RWPE2 (cell line): ENCODE data around the gene MED15.
"Not testable (repeated sequence)": the region's sequence is repeated elsewhere in the genome, so short reads cannot be mapped to it uniquely, and the experiment has no call there.

Experiments
- ATAC-seq: fragments of 200-7000 bp; cut with Tn5 transposase; 3 replicates; pipeline ENCODE4 v1.9.1; 2021; ENCODE audit warnings: low read depth
- DNase-seq: peaks from one replicate; pipeline ENCODE4 v3.0.0-alpha.2; 2020; ENCODE audit warnings: low spot score
- H3K27ac ChIP-seq: fragments of 450-650 bp; 2 replicates; pipeline ENCODE4 v1.5.1; 2017; ENCODE audit warnings: mild to moderate bottlenecking; ENCODE audit not compliant: poor library complexity, severe bottlenecking
- H3K27me3 ChIP-seq: fragments of 250-450 bp; sonication (Bioruptor Pico); 2 replicates; pipeline ENCODE4 v1.5.1; 2021; ENCODE audit warnings: mild to moderate bottlenecking, moderate library complexity; ENCODE audit not compliant: insufficient read depth, poor library complexity, severe bottlenecking
- H3K36me3 ChIP-seq: fragments of 250-450 bp; sonication (Bioruptor Pico); 2 replicates; pipeline ENCODE4 v1.5.1; 2020; ENCODE audit warnings: low read depth, mild to moderate bottlenecking, moderate library complexity
- H3K4me1 ChIP-seq: fragments of 250-450 bp; sonication (Bioruptor Pico); 2 replicates; pipeline ENCODE4 v1.5.1; 2021; ENCODE audit warnings: mild to moderate bottlenecking, moderate library complexity; ENCODE audit not compliant: insufficient read depth, poor library complexity, severe bottlenecking
- H3K4me3 ChIP-seq: fragments of 250-450 bp; sonication (Bioruptor Pico); 2 replicates; pipeline ENCODE4 v1.5.1; 2021; ENCODE audit warnings: mild to moderate bottlenecking, moderate library complexity; ENCODE audit not compliant: severe bottlenecking
- H3K9me3 ChIP-seq: fragments of 250-450 bp; sonication (Bioruptor Pico); 2 replicates; pipeline ENCODE4 v1.5.1; 2021; ENCODE audit warnings: mild to moderate bottlenecking, moderate library complexity; ENCODE audit not compliant: severe bottlenecking
- TF ChIP-seq, protein P1 (sequence below): fragments of 450-650 bp; IDR thresholded peaks from one replicate; pipeline ENCODE4 v1.5.1; 2017; ENCODE audit warnings: mild to moderate bottlenecking, moderate library complexity; ENCODE audit not compliant: poor library complexity, severe bottlenecking

The MED15 gene

DNA sequence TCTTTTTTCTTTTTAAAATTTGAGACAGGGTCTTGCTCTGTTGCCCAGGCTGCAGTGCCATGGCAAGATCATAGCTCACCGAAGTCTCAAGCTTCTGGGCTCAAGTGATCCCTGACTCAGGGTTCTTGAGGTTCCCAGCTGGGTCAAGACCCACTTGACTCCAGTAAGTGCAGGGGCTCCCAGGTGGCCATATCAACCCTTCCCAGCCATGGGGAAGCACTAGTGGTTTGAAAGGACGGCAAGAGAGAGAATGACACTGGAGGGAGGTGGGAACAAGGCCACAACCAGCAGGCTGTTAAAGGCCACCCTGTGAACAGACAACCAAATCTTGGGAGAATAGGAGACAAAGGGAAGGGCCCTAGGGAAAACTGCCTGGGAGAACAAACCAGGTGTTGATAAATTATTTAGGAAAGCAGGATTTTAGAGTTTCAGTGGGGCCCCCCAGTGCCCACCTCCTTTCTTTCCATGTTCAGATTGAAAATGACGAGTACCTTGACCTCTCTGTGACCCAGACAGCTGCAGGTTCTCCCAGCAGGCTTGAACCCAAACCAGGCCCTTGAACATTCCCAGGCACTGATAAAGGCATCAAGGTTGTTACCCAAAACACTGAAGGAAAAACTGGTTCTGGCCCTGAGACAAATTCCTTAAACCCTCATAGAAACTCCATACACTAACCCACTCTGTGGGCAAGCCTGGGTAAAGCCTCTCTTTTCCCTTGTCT is 40.6 kb upstream of the MED15 start:
- H3K27me3 ChIP-seq = no peaks in the 10 kb centered on the region
- ATAC-seq (no peak), DNase-seq (no peak)
- no peak overlapping the region for H3K27ac ChIP-seq
- no peaks in the 10 kb centered on the region for H3K36me3 ChIP-seq
- H3K4me1 ChIP-seq = no peaks in the 10 kb centered on the region
- H3K4me3 ChIP-seq = no peak overlapping the region
- no peaks in the 10 kb centered on the region for H3K9me3 ChIP-seq
- TF ChIP-seq, protein P1, sequence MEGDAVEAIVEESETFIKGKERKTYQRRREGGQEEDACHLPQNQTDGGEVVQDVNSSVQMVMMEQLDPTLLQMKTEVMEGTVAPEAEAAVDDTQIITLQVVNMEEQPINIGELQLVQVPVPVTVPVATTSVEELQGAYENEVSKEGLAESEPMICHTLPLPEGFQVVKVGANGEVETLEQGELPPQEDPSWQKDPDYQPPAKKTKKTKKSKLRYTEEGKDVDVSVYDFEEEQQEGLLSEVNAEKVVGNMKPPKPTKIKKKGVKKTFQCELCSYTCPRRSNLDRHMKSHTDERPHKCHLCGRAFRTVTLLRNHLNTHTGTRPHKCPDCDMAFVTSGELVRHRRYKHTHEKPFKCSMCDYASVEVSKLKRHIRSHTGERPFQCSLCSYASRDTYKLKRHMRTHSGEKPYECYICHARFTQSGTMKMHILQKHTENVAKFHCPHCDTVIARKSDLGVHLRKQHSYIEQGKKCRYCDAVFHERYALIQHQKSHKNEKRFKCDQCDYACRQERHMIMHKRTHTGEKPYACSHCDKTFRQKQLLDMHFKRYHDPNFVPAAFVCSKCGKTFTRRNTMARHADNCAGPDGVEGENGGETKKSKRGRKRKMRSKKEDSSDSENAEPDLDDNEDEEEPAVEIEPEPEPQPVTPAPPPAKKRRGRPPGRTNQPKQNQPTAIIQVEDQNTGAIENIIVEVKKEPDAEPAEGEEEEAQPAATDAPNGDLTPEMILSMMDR = no peak

DNA sequence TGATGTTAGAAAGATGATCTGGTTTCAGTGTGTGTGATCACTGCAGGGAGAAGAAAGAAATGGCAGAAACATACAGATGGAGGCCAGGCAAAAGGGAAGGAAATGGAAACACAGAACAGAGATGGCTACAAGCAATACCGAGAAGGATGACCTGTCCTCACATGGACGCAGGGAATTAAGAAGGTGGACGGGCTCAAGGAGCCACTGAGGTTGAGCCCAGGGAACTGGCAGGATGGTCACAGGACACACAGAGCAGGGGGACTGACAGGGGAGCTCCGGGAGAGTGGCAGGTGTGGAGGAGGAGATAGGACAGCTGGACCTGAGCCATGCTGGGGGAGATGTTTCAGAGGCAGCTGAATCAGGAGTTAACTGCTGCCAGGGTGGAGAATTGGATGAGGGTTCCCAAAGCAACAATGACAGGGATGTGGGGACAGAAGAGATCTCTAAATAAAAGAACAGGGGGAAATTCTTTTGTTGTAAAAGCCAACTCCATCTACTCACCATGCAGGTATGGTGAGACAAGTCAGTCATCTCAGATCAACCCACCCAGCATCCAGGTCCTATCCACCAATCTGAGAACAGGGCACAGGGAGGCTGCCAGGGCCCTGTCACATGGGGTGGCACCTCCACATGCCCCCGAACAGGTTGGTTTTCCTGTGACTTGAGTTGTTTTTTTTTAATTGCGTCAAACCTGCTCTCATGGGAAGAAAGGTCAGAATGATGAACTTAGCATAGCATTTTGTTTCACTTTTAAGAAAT is 38.1 kb upstream of the MED15 start:
- H3K27me3 ChIP-seq = no peaks in the 10 kb centered on the region
- no peak overlapping the region for H3K27ac ChIP-seq
- no peaks in the 10 kb centered on the region for H3K4me1 ChIP-seq
- no peaks in the 10 kb centered on the region for H3K36me3 ChIP-seq
- DNase-seq (no peak), ATAC-seq (no peak)
- TF ChIP-seq, protein P1 = no peak
- H3K4me3 ChIP-seq = no peak overlapping the region
- H3K9me3 ChIP-seq = no peaks in the 10 kb centered on the region

DNA sequence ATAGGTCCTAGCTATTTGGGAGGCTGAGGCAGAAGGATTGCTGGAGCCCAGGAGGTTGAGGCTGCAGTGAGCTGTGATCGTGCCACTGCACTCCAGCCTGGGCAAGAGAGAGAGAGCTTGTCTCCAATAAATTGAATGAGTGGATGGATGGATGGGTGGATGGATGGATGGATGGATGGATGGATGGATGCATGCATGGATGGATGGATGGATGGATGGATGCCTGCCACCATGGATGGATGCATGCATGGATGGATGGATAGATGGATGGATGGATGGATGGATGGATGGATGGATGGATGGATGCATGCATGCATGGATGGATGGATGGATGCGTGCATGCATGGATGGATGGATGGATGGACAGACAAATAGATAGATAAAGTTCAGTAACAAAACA is 36.9 kb upstream of the MED15 start:
- H3K9me3 ChIP-seq, H3K27me3 ChIP-seq, DNase-seq, H3K4me3 ChIP-seq, H3K27ac ChIP-seq, H3K36me3 ChIP-seq, H3K4me1 ChIP-seq, ATAC-seq: not testable (repeated sequence)

DNA sequence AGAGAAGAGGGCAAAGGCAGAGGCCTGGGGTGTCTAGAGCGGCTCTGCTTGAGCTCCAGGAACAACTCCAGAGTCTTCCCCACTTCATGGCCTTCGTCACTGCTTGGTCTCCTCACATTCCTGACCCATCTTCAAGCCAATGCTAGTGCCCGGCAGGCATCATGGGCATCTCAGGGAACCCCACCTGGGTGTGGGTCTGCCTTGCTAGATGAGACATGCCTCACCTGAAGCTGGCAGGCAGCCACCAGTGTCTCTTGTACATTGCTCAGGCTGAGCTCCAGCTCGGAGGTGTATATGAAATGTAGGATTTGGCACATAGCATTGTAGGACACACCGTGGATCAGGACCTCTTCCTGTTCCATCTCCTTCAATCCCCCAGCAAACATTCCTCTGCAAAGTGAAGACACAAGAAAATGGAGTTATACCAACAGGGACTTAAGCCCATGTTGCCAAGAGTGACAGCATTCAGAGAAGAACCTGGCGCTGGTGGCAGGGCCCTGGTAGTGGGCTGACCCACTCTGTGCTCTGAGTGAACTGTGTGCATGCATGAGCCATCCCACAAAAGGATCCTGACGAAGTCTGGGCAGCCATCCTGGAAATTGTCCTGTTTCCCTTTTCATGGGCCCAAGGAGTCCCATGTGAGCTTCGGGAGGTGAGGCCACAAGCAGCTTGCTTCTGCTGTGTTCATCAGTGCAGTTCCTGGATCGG is 36.1 kb upstream of the MED15 start:
- H3K27me3 ChIP-seq = no peaks in the 10 kb centered on the region
- no peaks in the 10 kb centered on the region for H3K9me3 ChIP-seq
- ATAC-seq = no peak
- no peak overlapping the region for H3K4me3 ChIP-seq
- DNase-seq = no peak
- H3K4me1 ChIP-seq = no peaks in the 10 kb centered on the region
- H3K36me3 ChIP-seq = no peaks in the 10 kb centered on the region
- TF ChIP-seq, protein P1 = no peak
- no peak overlapping the region for H3K27ac ChIP-seq

DNA sequence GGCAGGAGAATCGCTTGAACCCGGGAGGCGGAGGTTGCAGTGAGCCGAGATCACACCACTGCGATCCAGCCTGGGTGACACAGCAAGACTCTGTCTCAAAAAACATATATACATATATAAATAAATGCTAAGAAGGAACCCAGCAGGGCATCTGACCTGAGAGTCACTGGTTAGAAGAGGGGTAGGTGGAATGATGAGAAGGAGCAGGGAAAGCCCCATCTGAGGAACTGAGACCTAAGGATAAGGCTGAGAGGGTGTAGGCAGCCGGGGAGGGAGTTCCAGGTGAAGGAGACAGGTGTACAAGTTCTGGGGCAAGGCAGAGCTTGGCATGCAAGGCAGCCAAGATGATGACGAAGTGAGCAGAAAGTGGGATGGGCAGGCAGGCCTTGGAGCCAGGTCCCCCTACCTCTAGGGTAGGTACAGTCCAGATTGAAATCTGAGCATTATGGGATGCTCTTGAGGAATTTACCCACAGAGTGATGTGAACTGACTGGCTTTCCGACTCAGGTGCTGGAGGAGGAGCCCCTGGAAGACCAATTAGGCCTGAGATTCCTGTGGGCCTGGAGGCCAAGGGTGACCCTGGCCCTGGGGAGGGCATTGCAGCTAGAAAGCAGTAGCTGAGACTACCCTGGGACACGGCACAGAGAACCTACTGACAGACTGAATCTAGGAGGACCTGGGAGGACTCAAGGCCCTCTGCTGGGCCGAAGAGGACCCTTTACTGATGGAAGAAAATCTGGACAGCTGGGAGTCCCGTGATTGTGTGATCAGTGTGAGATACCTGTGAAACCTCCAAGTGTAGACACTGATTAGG is 34.6 kb upstream of the MED15 start:
- ATAC-seq = no peak
- Histone ChIP-seq H3K36me3 (no peaks in the 10 kb centered on the region), H3K27me3 (no peaks in the 10 kb centered on the region), H3K4me1 (no peaks in the 10 kb centered on the region), H3K4me3 (no peak overlapping the region), H3K9me3 (no peaks in the 10 kb centered on the region), H3K27ac (no peak overlapping the region)
- TF ChIP-seq, protein P1 = no peak
- no peak for DNase-seq
